SK-N-SH (cell line): ENCODE results near the gene WBP1. TPM values are rescaled to one million over a fixed set of nuclear protein-coding genes. Genes with fewer than 3 reads are reported as not detected.
A peak's percentile ranks its signal among the peaks of the same experiment; 100 is the strongest.

Experiments
- CTCF ChIA-PET: fragments of 300-600, 350-600 bp; formaldehyde crosslinking; extraction: SDS; loops from one replicate; lab custom pipeline; 2021; lab: Yijun Ruan, JAX
- POLR2A ChIA-PET: fragments of 350-600 bp; sonication (Branson Sonifier 250); formaldehyde crosslinking; extraction: SDS; loops from one replicate; lab custom pipeline; 2020; ENCODE audit warnings: antibody characterized with exemption, inconsistent platforms; lab: Yijun Ruan, JAX
- DNase-seq: peaks from one replicate; pipeline ENCODE4 v3.0.0; 2012
- H2AFZ ChIP-seq: fragments of 200-600 bp; sonication (generic); 2 replicates; pipeline ENCODE4 v1.8.1; 2016; ENCODE audit warnings: antibody characterized with exemption, mild to moderate bottlenecking, low read depth
- H3F3A ChIP-seq: fragments of 200-600 bp; sonication (generic); replicated peaks from 2 replicates; pipeline ENCODE3; 2016; ENCODE audit warnings: antibody characterized with exemption, mild to moderate bottlenecking; ENCODE audit not compliant: insufficient read depth
- H3K27ac ChIP-seq, 2 experiments: fragments of 200-500 bp in 1 of 2; fragments of 200-600 bp in 1 of 2; sonication (Bioruptor generic) in 1 of 2; sonication (generic), shearing (Covaris generic) in 1 of 2; 2 replicates each; pipeline versions ENCODE4 v1.5.1 to v1.6.1; 2014 to 2016; ENCODE audit warnings: low read depth in 2 of 2, inconsistent platforms in 1 of 2, low read length in 1 of 2, mild to moderate bottlenecking in 1 of 2, mixed read lengths in 1 of 2
- H3K27me3 ChIP-seq: fragments of 200-600 bp; sonication (generic), shearing (Covaris generic); 2 replicates; pipeline ENCODE4 v1.6.1; 2016; ENCODE audit warnings: mixed run types; ENCODE audit not compliant: insufficient read depth
- H3K36me3 ChIP-seq, 2 experiments: fragments of 200-500 bp in 1 of 2; fragments of 200-600 bp in 1 of 2; sonication (Bioruptor generic) in 1 of 2; sonication (generic) in 1 of 2; replicated peaks in 1 of 2; 2 replicates each; pipeline versions ENCODE3 to v1.5.1; 2014 to 2016; ENCODE audit warnings: low read length in 1 of 2, mild to moderate bottlenecking in 1 of 2; ENCODE audit not compliant: insufficient read depth in 2 of 2, control insufficient read depth in 1 of 2
- H3K4me1 ChIP-seq, 2 experiments: fragments of 200-500 bp in 1 of 2; fragments of 200-600 bp in 1 of 2; sonication (Bioruptor generic) in 1 of 2; sonication (generic), shearing (Covaris generic) in 1 of 2; 2 replicates each; pipeline versions ENCODE4 v1.5.1 to v1.6.1; 2014 to 2016; ENCODE audit warnings: low read depth in 1 of 2, low read length in 1 of 2, mixed run types in 1 of 2; ENCODE audit not compliant: insufficient read depth in 2 of 2, control insufficient read depth in 1 of 2
- H3K4me2 ChIP-seq: fragments of 200-600 bp; sonication (generic), shearing (Covaris generic); 2 replicates; pipeline ENCODE4 v1.6.1; 2017; ENCODE audit warnings: mixed run types
- H3K4me3 ChIP-seq, 2 experiments: fragments of 200-500 bp in 1 of 2; fragments of 200-600 bp in 1 of 2; sonication (Bioruptor generic) in 1 of 2; sonication (generic), shearing (Covaris generic) in 1 of 2; 2 replicates each; pipeline versions ENCODE4 v1.5.1 to v1.8.1; 2014 to 2016; ENCODE audit warnings: low read depth in 2 of 2, inconsistent platforms in 1 of 2, low read length in 1 of 2, mild to moderate bottlenecking in 1 of 2, mixed read lengths in 1 of 2, moderate library complexity in 1 of 2
- H3K79me2 ChIP-seq: fragments of 200-600 bp; sonication (generic); 2 replicates; pipeline ENCODE4 v1.8.1; 2017; ENCODE audit warnings: mild to moderate bottlenecking; ENCODE audit not compliant: insufficient read depth
- H3K9ac ChIP-seq: fragments of 200-600 bp; sonication (generic); 2 replicates; pipeline ENCODE4 v1.6.1; 2017; ENCODE audit warnings: mixed run types
- H3K9me2 ChIP-seq: fragments of 200-600 bp; sonication (generic); 2 replicates; pipeline ENCODE4 v1.6.1; 2017; ENCODE audit warnings: mixed run types
- H3K9me3 ChIP-seq: fragments of 200-600 bp; sonication (generic); 2 replicates; pipeline ENCODE4 v1.6.1; 2017; ENCODE audit warnings: mixed run types, mild to moderate bottlenecking, moderate library complexity
- H4K20me1 ChIP-seq: fragments of 200-600 bp; sonication (generic); 2 replicates; pipeline ENCODE4 v1.6.1; 2017; ENCODE audit warnings: mild to moderate bottlenecking, mixed run types; ENCODE audit not compliant: insufficient read depth
- CHD2 ChIP-seq: fragments of 150-350 bp; IDR thresholded peaks from 2 replicates; pipeline ENCODE4 v1.6.1; 2018; ENCODE audit warnings: low read length; ENCODE audit not compliant: partially characterized antibody
- ELF1 ChIP-seq: IDR thresholded peaks from 2 replicates; pipeline ENCODE4 v1.4.0; 2012
- FOXJ3 ChIP-seq: sonication (generic); formaldehyde crosslinking; IDR thresholded peaks from 2 replicates; pipeline ENCODE4 v1.5.1; 2020; ENCODE audit warnings: mild to moderate bottlenecking, missing genetic modification reagents
- FOXM1 ChIP-seq: IDR thresholded peaks from 2 replicates; pipeline ENCODE4 v1.4.0; 2012; ENCODE audit warnings: low read depth, mild to moderate bottlenecking
- GABPA ChIP-seq: IDR thresholded peaks from 2 replicates; pipeline ENCODE4 v1.4.0; 2012; ENCODE audit warnings: low read depth, mild to moderate bottlenecking
- GATA2 ChIP-seq: sonication (generic); formaldehyde crosslinking; IDR thresholded peaks from 2 replicates; pipeline ENCODE4 v1.5.0; 2020; ENCODE audit warnings: mild to moderate bottlenecking, missing genetic modification reagents
- MEF2A ChIP-seq: IDR thresholded peaks from 2 replicates; pipeline ENCODE4 v1.4.0; 2012; ENCODE audit warnings: low read depth, borderline replicate concordance
- NFIC ChIP-seq: IDR thresholded peaks from 2 replicates; pipeline ENCODE4 v1.4.0; 2012; ENCODE audit warnings: borderline replicate concordance
- RAD21 ChIP-seq: IDR thresholded peaks from 2 replicates; pipeline ENCODE4 v1.6.1; 2012; ENCODE audit warnings: mild to moderate bottlenecking, low read length
- REST ChIP-seq: IDR thresholded peaks from 2 replicates; pipeline ENCODE4 v1.6.1; 2012; ENCODE audit warnings: mild to moderate bottlenecking, low read depth, low read length, moderate library complexity
- SMC3 ChIP-seq: IDR thresholded peaks from 2 replicates; pipeline ENCODE4 v1.6.1; 2012; ENCODE audit warnings: low read depth, low read length, improper control_type of control experiment
- TAF1 ChIP-seq: IDR thresholded peaks from 2 replicates; pipeline ENCODE4 v1.6.1; 2012; ENCODE audit warnings: low read depth, mild to moderate bottlenecking, low read length, moderate library complexity, borderline replicate concordance
- TCF12 ChIP-seq: IDR thresholded peaks from 2 replicates; pipeline ENCODE4 v1.4.0; 2012
- TEAD4 ChIP-seq: IDR thresholded peaks from 2 replicates; pipeline ENCODE4 v1.4.0; 2012; ENCODE audit warnings: mild to moderate bottlenecking, borderline replicate concordance; ENCODE audit not compliant: insufficient read depth
- USF2 ChIP-seq: fragments of 150-350 bp; IDR thresholded peaks from 2 replicates; pipeline ENCODE4 v1.6.1; 2017; ENCODE audit warnings: antibody characterized with exemption, low read length, low read depth, borderline replicate concordance
- WGBS: methylation state at CpG from one replicate; pipeline ENCODE4 v1.1.6; 2017; ENCODE audit warnings: low lambda C conversion rate; 5-methylcytosine and 5-hydroxymethylcytosine counted together
- polyA plus RNA-seq, 3 experiments: library from polyadenylated mRNA; depleted of rRNA; stranded (reverse); fragments of >200 nt; gene quantifications; 2 replicates each; pipeline ENCODE4 v1.2.3, GENCODE V29; 2012
- TF ChIP-seq, protein P1 (sequence below): IDR thresholded peaks from 2 replicates; pipeline ENCODE4 v1.4.0; 2012; ENCODE audit warnings: low read depth, borderline replicate concordance
- TF ChIP-seq, protein P2 (sequence below): fragments of 200-600 bp; sonication (generic); IDR thresholded peaks from 2 replicates; pipeline ENCODE4 v1.6.1; 2017; ENCODE audit warnings: antibody characterized with exemption, mild to moderate bottlenecking, moderate library complexity

The WBP1 gene
- polyA plus RNA-seq, 1 of the 3 experiments (the other 2 are of a cell fraction) = 184 TPM

GRCh38 chr2:74504591-74504990 is 46.4 kb downstream of the WBP1 start:
- no peaks in the 10 kb centered on the region for H3K9me3 ChIP-seq
- H3K4me1 ChIP-seq = peaks cover 19 to 45% of the 10 kb centered on the region in 2 experiments; a peak in 3 of 4 replicates
- H4K20me1 ChIP-seq = no peaks in the 10 kb centered on the region
- ChIA-PET POLR2A (interaction anchor here (0.5 to 1.0 kb wide), 2 partner anchors 10 to 82 kb away, joined by 3 to 6 read pairs; partner anchors contain the start of gene TLX2), CTCF (interaction anchor here (1.1 to 7.5 kb wide), 4 partner anchors 8 to 28 kb away, joined by 3 to 56 read pairs (median 7); partner anchors contain the start of genes CCDC142 and TTC31)
- H3K36me3 ChIP-seq = peaks cover 15 to 20% of the 10 kb centered on the region in 2 experiments
- H3K27me3 ChIP-seq = no peaks in the 10 kb centered on the region
- no peaks in the 10 kb centered on the region for H3K9me2 ChIP-seq
- H2AFZ ChIP-seq = no peak overlapping the region
- no peak overlapping the region for H3K4me3 ChIP-seq
- DNase-seq = no peak
- no peak overlapping the region for H3K4me2 ChIP-seq
- TF ChIP-seq GATA2 (CRISPR knock-in tag) (no peak), FOXM1 (no peak), CHD2 (no peak), TAF1 (no peak), TCF12 (no peak), MEF2A (no peak)
- TF ChIP-seq, protein P1, sequence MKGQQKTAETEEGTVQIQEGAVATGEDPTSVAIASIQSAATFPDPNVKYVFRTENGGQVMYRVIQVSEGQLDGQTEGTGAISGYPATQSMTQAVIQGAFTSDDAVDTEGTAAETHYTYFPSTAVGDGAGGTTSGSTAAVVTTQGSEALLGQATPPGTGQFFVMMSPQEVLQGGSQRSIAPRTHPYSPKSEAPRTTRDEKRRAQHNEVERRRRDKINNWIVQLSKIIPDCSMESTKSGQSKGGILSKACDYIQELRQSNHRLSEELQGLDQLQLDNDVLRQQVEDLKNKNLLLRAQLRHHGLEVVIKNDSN = no peak
- H3K79me2 ChIP-seq = peaks cover 17% of the 10 kb centered on the region; the same call in 1 of the 2 replicates
- no peak overlapping the region for H3K9ac ChIP-seq
- no peak overlapping the region for H3K27ac ChIP-seq
- WGBS = 97% methylated on average over 3 of the region's 3 CpGs
- peaks cover 23% of the 10 kb centered on the region for H3F3A ChIP-seq

- Histone ChIP-seq H3K27ac (no peak overlapping the region), H3K9me3 (no peaks in the 10 kb centered on the region), H3K27me3 (no peaks in the 10 kb centered on the region), H2AFZ (no peak overlapping the region), H3K4me1 (peaks cover 19 to 37% of the 10 kb centered on the region in 2 experiments; a peak in 3 of 4 replicates), H4K20me1 (no peaks in the 10 kb centered on the region), H3K36me3 (peaks cover 15 to 20% of the 10 kb centered on the region in 2 experiments), H3K4me2 (peak overlapping the region; percentile 96), H3K4me3 (peak overlapping the region; percentile 21 to 84; a peak in 3 of 4 replicates), H3K9ac (peak overlapping the region; percentile 43), H3K79me2 (peaks cover 17% of the 10 kb centered on the region; the same call in 1 of the 2 replicates), H3F3A (peaks cover 28% of the 10 kb centered on the region), H3K9me2 (no peaks in the 10 kb centered on the region)
- POLR2A ChIA-PET = interaction anchor here (0.7 to 0.9 kb wide), 2 partner anchors 16 to 17 kb away, joined by 3 read pairs; no protein-coding TSS in a partner anchor
- CTCF ChIA-PET = interaction anchor here (1.3 to 7.5 kb wide), 4 partner anchors 12 to 31 kb away, joined by 3 to 80 read pairs (median 32); partner anchors contain the start of genes AUP1, CCDC142, HTRA2 and TTC31
- DNase-seq = no peak
- WGBS = 88% methylated on average over 14 of the region's 14 CpGs
- TF ChIP-seq FOXM1 (no peak), NFIC (no peak), REST (no peak), USF2 (no peak), GABPA (no peak), ELF1 (no peak), GATA2 (CRISPR knock-in tag) (no peak), TEAD4 (no peak), RAD21 (no peak), SMC3 (no peak), CHD2 (no peak), FOXJ3 (CRISPR knock-in tag) (no peak)
- TF ChIP-seq, protein P2, sequence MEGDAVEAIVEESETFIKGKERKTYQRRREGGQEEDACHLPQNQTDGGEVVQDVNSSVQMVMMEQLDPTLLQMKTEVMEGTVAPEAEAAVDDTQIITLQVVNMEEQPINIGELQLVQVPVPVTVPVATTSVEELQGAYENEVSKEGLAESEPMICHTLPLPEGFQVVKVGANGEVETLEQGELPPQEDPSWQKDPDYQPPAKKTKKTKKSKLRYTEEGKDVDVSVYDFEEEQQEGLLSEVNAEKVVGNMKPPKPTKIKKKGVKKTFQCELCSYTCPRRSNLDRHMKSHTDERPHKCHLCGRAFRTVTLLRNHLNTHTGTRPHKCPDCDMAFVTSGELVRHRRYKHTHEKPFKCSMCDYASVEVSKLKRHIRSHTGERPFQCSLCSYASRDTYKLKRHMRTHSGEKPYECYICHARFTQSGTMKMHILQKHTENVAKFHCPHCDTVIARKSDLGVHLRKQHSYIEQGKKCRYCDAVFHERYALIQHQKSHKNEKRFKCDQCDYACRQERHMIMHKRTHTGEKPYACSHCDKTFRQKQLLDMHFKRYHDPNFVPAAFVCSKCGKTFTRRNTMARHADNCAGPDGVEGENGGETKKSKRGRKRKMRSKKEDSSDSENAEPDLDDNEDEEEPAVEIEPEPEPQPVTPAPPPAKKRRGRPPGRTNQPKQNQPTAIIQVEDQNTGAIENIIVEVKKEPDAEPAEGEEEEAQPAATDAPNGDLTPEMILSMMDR = no peak
- TF ChIP-seq, protein P1 = no peak
Observed at GRCh38 chr2:74505448-74506246, 47.4 kb downstream of the WBP1 start.
